Measurements from ENCODE around the gene ATP6V0E1. TPM values are rescaled to one million over a fixed set of nuclear protein-coding genes. Genes with fewer than 3 reads are reported as not detected.

Gene ATP6V0E1
- total RNA-seq, 2 donors from 2014 or later = 105 to 117 TPM

DNA sequence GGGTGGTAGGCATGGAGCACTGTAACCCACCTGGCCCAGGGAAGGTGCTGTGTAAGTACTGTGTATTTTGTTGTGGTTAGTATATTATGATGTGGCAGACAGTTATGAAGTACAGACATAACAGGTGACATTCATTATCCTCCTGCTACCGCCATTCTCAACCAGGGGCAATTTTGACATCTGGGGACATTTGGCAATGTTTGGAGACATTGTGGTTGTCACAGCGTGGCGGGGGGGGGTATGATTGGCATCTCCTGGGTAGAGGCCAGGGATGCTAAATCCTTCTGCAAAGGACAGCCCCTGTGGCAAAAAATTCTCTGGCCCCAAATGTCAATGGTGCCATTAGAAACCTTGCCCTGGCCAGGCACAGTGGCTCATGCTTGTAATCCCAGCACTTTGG, 34.1 kb upstream of the ATP6V0E1 start:
- ATAC-seq (replicated peaks in 1 of 2) (peak in 1 of 2 donors; percentile 35), DNase-seq (no peak)
- no peak overlapping the region for H3K27ac Mint-ChIP-seq
- no peaks in the 10 kb centered on the region for H3K36me3 Mint-ChIP-seq (ENCODE audit: insufficient read depth in 2 of 2)
- no peaks in the 10 kb centered on the region for H3K9me3 Mint-ChIP-seq
- no peak overlapping the region for H3K4me3 Mint-ChIP-seq
- no peaks in the 10 kb centered on the region for H3K4me1 Mint-ChIP-seq (ENCODE audit: low read depth)
- no peaks in the 10 kb centered on the region for H3K27me3 Mint-ChIP-seq (ENCODE audit: low read depth)

DNA sequence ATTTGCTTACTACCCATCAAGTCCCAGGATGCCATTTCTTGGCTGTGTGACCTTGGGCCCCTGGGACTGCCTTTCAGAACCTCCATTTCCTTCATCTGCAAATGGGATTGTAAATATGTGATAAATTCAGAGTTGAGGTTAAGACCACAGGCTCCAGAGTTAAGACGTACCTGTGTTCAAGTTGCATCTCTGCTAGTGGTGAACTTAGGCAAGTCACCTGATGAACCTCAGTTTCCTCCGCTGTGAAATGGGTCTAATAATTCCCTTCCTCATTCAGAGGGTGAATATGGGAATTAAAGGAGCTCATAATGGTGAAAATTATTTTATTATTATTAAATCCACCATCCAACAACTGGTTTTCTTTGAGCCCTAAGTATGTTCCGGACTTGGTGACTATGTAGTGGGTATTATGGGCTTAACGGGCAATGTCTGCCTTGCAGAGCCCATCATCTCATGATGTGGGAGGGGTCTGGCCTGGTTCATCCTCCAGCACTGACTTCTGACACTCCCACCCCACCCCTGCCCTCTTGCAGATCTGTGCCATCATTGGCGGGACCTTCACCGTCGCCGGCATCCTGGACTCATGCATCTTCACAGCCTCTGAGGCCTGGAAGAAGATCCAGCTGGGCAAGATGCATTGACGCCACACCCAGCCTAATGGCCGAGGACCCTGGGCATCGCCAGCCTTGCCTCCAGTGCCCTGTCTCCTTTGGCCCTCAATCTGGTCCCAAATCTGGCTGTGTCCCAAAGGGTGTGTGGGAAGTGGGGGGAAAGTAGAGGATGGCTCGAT, 33.2 kb upstream of the ATP6V0E1 start:
- no peak for ATAC-seq (replicated peaks in 1 of 2)
- Mint-ChIP-seq H3K27me3 (ENCODE audit: low read depth) (no peaks in the 10 kb centered on the region), H3K36me3 (ENCODE audit: insufficient read depth in 2 of 2) (no peaks in the 10 kb centered on the region), H3K4me1 (ENCODE audit: low read depth) (peaks cover 5% of the 10 kb centered on the region), H3K9me3 (no peaks in the 10 kb centered on the region), H3K4me3 (no peak overlapping the region), H3K27ac (no peak overlapping the region)
- DNase-seq = no peak

DNA sequence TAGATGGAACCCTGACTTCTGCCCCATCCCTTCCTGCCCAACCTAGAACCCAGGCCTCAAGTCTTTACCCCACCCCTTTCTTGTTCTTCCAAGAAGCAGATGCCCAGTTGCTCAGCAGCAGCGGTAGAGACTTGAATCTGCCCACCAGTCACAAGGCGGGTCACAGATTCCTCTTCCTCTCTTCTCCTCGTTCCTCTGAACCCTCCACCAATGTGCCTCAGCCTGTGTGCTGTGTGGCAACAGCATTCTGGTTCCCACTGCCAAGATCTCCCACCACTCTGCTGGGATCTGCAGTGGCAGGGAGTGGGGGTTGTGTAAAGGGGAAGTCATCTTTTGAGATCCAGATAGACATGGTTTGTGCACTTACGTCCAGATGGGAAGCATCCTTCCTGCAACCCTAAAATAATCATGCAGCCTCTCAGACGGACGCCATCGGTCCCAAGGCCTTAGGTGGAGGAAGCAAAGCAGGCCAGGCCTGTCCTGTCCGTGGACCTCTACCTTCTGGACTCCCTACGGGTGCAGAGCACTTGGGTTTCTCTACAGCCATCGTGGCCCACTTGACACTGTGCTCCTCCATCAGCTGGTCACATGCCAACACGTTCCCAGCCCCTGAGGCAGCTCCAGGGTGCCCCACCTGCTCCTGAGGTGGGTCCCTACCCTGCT, 32.1 kb upstream of the ATP6V0E1 start:
- H3K4me1 Mint-ChIP-seq (ENCODE audit: low read depth) = peaks cover 5% of the 10 kb centered on the region
- no peaks in the 10 kb centered on the region for H3K9me3 Mint-ChIP-seq
- ATAC-seq (replicated peaks in 1 of 2) (no peak), DNase-seq (no peak)
- no peak overlapping the region for H3K4me3 Mint-ChIP-seq
- no peak overlapping the region for H3K27ac Mint-ChIP-seq
- H3K36me3 Mint-ChIP-seq (ENCODE audit: insufficient read depth in 2 of 2) = no peaks in the 10 kb centered on the region
- H3K27me3 Mint-ChIP-seq (ENCODE audit: low read depth) = no peaks in the 10 kb centered on the region

DNA sequence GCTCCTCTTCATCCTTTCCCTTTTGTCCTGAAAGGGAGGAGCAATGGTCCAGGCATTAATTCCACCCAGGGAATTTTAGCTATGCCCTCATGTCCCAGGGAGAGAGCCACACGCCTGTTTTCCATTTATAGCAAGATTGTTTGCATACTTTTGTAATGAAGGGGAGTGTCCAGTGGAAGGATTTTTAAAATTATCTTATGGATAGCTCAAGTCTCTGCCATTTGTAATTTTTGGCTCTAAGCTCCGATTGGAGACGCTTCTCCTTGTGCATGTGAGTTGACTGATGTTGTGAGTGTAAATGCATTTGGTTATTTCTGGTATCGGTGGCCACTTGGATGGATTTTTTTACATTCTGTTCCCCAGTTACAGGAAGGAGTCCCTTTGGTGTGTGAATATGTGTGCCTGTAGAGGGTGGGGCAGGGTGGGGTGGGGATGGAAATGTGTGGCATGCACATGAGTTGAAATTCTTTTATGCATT, 31.5 kb upstream of the ATP6V0E1 start:
- Mint-ChIP-seq H3K4me1 (ENCODE audit: low read depth) (peaks cover 5% of the 10 kb centered on the region), H3K4me3 (no peak overlapping the region), H3K36me3 (ENCODE audit: insufficient read depth in 2 of 2) (no peaks in the 10 kb centered on the region), H3K27me3 (ENCODE audit: low read depth) (no peaks in the 10 kb centered on the region), H3K9me3 (no peaks in the 10 kb centered on the region), H3K27ac (no peak overlapping the region)
- DNase-seq = no peak
- ATAC-seq (replicated peaks in 1 of 2) = no peak

DNA sequence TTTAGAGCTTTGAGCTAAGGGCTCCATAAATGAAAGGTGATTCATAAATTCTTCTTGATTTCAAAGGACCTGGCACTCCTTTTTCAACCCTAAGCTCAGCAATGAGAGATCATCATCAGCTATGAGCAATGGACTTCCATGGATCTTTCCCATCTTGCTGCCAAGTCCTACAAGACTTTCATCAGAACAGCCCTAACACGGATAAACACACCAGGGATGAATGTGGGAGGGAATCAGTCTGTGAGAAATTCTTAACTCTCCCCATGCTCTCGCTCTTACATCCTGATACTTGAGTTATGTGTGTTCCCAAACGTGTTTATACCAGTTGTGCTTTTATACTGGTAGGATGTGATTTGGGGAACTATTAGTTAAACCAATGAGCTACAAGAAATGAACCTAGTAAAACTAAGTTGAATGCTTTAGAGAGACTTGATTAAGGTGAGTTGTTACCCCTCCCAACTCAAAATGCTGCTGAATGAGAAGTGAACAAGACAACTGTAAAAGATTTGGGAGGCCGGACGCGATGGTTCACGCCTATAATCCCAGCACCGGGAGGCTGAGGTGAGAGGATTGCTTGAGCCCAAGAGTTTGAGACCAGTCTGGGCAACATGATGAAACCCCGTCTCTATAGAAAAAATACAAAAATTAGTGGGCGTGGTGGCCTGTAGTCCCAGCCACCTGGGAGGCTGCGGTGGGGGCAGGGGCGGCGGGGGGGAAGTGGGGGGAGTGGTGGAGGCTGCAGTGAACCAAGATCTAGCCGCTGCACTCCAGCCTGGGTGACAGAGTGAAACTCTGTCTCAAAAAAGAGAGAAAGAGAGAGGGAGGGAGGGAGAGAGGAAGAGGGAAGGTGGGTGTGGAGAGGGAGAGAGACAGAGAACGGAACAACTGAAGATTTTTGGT, 29.5 kb upstream of the ATP6V0E1 start:
- ATAC-seq (replicated peaks in 1 of 2) = no peak
- peaks cover 5% of the 10 kb centered on the region for H3K4me1 Mint-ChIP-seq (ENCODE audit: low read depth)
- no peak overlapping the region for H3K27ac Mint-ChIP-seq
- no peaks in the 10 kb centered on the region for H3K9me3 Mint-ChIP-seq
- H3K27me3 Mint-ChIP-seq (ENCODE audit: low read depth) = no peaks in the 10 kb centered on the region
- H3K4me3 Mint-ChIP-seq = no peak overlapping the region
- no peaks in the 10 kb centered on the region for H3K36me3 Mint-ChIP-seq (ENCODE audit: insufficient read depth in 2 of 2)
- DNase-seq = no peak

DNA sequence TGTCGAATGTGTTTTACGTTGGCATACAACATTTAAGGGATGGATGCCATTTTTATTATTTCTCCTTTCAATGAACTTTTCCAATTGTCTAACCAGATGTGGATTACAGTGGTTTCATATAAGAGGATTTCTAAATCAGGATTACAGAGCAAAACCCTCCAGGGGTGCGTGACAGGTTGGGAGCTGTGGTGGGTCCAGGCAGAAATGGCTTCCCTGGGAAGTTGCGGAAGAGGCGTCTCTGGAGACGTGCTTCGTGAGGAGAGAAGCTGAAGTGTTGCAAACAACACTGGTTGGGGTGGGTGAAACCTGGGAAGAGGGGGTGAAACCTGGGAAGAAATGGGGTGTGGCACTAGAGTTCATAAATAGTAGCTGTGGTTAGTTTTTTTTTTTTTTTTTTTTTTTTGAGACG, 28.8 kb upstream of the ATP6V0E1 start:
- DNase-seq (no peak), ATAC-seq (replicated peaks in 1 of 2) (no peak)
- Mint-ChIP-seq H3K9me3 (no peaks in the 10 kb centered on the region), H3K27ac (no peak overlapping the region), H3K4me1 (ENCODE audit: low read depth) (peaks cover 8% of the 10 kb centered on the region), H3K36me3 (ENCODE audit: insufficient read depth in 2 of 2) (peaks cover 1 to 5% of the 10 kb centered on the region in 2 donors), H3K27me3 (ENCODE audit: low read depth) (no peaks in the 10 kb centered on the region), H3K4me3 (no peak overlapping the region)

DNA sequence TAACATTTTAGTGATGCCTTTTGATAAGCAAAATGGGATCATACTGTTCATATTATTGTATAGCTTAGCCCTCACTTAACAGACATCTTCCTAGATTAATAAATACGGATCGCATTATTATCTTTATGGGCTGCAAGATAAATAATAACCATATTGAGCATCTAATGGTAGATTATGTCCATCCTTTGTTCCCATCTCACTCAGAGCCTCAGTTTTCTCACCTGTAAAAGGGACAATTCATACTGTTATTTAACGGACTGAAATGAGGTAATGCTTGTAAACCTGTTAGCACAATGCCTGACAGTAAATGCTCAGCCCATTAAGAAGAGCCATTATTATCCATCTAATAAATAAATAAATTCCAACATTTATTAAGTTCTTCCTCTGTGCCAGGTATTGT, 27.3 kb upstream of the ATP6V0E1 start:
- H3K36me3 Mint-ChIP-seq (ENCODE audit: insufficient read depth in 2 of 2) = peaks cover 3 to 7% of the 10 kb centered on the region in 2 donors
- no peaks in the 10 kb centered on the region for H3K27me3 Mint-ChIP-seq (ENCODE audit: low read depth)
- DNase-seq (no peak), ATAC-seq (replicated peaks in 1 of 2) (no peak)
- no peak overlapping the region for H3K27ac Mint-ChIP-seq
- no peak overlapping the region for H3K4me3 Mint-ChIP-seq
- no peaks in the 10 kb centered on the region for H3K9me3 Mint-ChIP-seq
- H3K4me1 Mint-ChIP-seq (ENCODE audit: low read depth) = peaks cover 22% of the 10 kb centered on the region

DNA sequence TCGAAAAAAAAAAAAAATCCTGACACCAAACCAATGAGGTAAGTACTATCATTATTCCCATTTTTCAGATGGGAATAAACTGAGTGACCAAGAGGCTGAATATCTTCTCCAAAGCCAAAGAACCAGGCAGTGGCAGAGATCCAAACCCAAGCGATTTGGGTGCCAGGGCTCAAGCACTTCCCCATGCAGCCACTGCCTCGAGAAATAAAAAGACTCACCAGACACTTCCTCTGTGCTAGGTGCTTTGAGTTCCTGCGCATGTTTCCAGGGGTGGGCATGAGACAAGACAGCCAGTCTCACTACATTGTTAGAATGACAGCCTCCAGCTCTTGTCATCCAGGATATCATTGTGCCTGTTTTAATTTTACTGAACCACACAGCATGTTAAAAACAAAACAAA, 26.6 kb upstream of the ATP6V0E1 start:
- Mint-ChIP-seq H3K27ac (no peak overlapping the region), H3K4me3 (peak overlapping the region in 1 of 2 donors; percentile 1), H3K36me3 (ENCODE audit: insufficient read depth in 2 of 2) (peaks cover 8 to 10% of the 10 kb centered on the region in 2 donors), H3K4me1 (ENCODE audit: low read depth) (peaks cover 30% of the 10 kb centered on the region), H3K9me3 (no peaks in the 10 kb centered on the region), H3K27me3 (ENCODE audit: low read depth) (no peaks in the 10 kb centered on the region)
- ATAC-seq (replicated peaks in 1 of 2) (no peak), DNase-seq (no peak)

DNA sequence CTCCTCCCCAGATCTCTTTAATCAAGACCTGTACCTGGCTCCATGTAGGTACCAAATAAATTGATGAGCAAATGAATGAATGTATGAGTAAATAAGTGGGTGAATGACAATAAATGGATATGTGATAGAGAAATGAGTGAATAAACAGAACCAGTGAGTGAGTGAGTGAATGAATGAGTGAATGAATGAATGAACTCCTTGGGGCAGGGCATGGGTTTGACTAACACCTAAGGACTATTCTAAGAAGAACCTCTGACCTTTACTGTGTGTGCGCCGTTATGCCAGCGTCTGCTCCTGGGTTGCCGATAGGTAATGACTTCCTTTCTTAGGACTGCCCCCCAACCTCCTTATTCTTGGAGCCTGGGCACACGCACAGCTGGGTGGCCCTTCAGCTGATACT, 26.1 kb upstream of the ATP6V0E1 start:
- H3K9me3 Mint-ChIP-seq = no peaks in the 10 kb centered on the region
- peaks cover 33% of the 10 kb centered on the region for H3K4me1 Mint-ChIP-seq (ENCODE audit: low read depth)
- peaks cover 10 to 11% of the 10 kb centered on the region in 2 donors for H3K36me3 Mint-ChIP-seq (ENCODE audit: insufficient read depth in 2 of 2)
- no peaks in the 10 kb centered on the region for H3K27me3 Mint-ChIP-seq (ENCODE audit: low read depth)
- no peak overlapping the region for H3K27ac Mint-ChIP-seq
- DNase-seq (no peak), ATAC-seq (replicated peaks in 1 of 2) (no peak)
- H3K4me3 Mint-ChIP-seq = peak overlapping the region; percentile 1 to 99

DNA sequence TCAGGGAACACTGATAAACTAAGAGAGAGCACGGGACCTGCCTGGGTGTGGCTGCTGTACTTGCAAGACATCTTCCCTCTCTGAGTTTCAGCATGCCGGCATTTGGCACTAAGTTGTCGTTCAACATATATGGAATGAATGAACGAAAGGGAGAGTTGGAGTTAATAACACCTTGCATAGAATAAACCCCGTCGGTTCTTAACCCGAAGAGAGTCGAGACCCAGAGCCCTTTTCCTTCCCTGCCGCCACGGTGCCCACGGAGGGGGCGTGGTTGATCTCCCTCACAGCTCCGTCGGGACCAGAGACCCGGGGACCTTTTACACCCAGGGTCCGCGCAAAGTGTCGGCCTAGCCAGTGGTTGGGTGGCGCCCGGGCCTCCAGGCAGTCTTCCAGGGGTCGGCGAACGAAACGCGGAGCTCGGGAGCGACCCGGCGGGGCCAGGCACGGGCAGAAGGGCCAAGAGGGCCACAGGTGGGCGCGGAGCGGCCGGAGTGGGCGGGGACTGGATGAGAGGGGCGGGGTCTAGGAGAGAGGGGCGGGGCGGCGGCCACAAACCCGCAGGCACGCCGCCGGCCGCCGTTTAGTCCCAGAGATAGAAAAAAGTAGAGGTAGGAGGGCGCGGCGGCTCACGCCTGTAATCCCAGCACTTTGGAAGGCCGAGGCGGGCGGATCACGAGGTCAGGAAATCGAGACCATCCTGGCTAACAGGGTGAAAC, 25.1 kb upstream of the ATP6V0E1 start:
- peak; percentile 79 to 81 for ATAC-seq (replicated peaks in 1 of 2)
- peak overlapping the region; percentile 99 for H3K4me3 Mint-ChIP-seq
- H3K36me3 Mint-ChIP-seq (ENCODE audit: insufficient read depth in 2 of 2) = peaks cover 11 to 13% of the 10 kb centered on the region in 2 donors
- H3K9me3 Mint-ChIP-seq = no peaks in the 10 kb centered on the region
- peak overlapping the region; percentile 99 for H3K27ac Mint-ChIP-seq
- H3K4me1 Mint-ChIP-seq (ENCODE audit: low read depth) = peaks cover 33% of the 10 kb centered on the region
- DNase-seq = peak; percentile 70 to 71
- H3K27me3 Mint-ChIP-seq (ENCODE audit: low read depth) = no peaks in the 10 kb centered on the region

DNA sequence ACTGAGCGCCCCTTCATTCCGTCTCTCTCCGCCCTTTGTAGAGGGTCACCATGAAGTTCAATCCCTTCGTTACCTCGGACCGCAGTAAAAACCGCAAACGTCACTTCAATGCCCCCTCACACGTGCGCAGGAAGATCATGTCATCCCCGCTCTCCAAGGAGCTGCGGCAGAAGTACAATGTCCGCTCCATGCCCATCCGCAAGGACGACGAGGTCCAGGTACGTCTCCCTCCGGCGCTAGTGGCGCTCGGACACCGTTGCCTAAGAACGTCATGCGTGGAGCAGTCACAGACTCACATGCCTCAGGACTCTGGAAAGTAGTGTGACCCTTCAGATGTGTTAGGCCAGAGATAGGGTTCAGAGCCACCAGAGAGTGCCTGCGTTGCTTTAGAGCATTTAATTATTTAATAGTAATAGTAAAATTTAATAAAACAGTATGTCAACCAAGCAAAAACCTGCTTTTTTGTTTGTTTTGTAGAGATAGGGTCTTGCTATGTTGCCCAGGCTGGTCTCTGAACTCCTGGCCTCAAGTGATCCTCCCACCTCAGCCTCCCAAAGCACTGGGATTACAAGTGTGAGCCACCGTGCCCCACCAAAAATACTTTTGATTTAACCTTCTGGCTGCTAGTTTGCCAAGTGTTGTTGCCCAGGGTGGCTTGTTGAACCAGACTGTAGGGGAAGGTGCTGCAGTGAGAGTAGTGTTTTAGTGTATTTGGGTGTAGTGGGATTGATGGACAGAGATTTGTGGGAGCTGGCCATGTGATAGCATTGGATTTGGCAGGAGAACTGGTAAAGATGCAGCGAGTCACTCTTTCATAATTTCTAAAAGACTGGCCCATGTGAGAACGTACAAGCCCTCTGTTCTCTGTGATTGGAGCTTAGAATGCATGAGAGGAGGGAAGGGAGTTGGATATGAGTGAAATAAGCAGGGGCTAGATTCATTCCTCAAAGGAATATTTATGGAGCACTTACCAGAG, 23.5 kb upstream of the ATP6V0E1 start:
- Mint-ChIP-seq H3K4me1 (ENCODE audit: low read depth) (peaks cover 28% of the 10 kb centered on the region), H3K36me3 (ENCODE audit: insufficient read depth in 2 of 2) (peaks cover 13% of the 10 kb centered on the region in 2 donors), H3K4me3 (peak overlapping the region; percentile 99), H3K9me3 (no peaks in the 10 kb centered on the region), H3K27ac (peak overlapping the region; percentile 99), H3K27me3 (ENCODE audit: low read depth) (no peaks in the 10 kb centered on the region)
- DNase-seq = peak in 1 of 2 donors; percentile 11
- no peak for ATAC-seq (replicated peaks in 1 of 2)
